Endodermal cell (in vitro differentiated cells): ENCODE measurements around the gene PCSK2. TPM values are rescaled to one million over a fixed set of nuclear protein-coding genes. Genes with fewer than 3 reads are reported as not detected.

Source experiments
- DNase-seq: peaks from one replicate; pipeline ENCODE4 v3.0.0-alpha.2; 2017
- H3K27ac ChIP-seq: 2 replicates; pipeline ENCODE4 v1.5.1; 2013; ENCODE audit warnings: mild to moderate bottlenecking, low read depth, low read length, moderate library complexity
- H3K27me3 ChIP-seq: 2 replicates; pipeline ENCODE4 v1.6.1; 2013; ENCODE audit warnings: mild to moderate bottlenecking, low read length, moderate library complexity; ENCODE audit not compliant: insufficient read depth, control insufficient read depth, poor library complexity, severe bottlenecking
- H3K36me3 ChIP-seq: 2 replicates; pipeline ENCODE4 v1.7.0; 2013; ENCODE audit warnings: mild to moderate bottlenecking, low read length, moderate library complexity; ENCODE audit not compliant: control insufficient read depth, insufficient read depth
- H3K4me1 ChIP-seq: one replicate; pipeline ENCODE4 v1.7.0; 2013; ENCODE audit warnings: low read length; ENCODE audit not compliant: control insufficient read depth, insufficient read depth
- H3K4me3 ChIP-seq: 2 replicates; pipeline ENCODE4 v1.5.1; 2013; ENCODE audit warnings: mild to moderate bottlenecking, low read length, moderate library complexity
- H3K9ac ChIP-seq: 2 replicates; pipeline ENCODE4 v1.6.1; 2013; ENCODE audit warnings: mild to moderate bottlenecking, low read length, moderate library complexity; ENCODE audit not compliant: poor library complexity, severe bottlenecking; ENCODE audit errors: extremely low read depth
- H3K9me3 ChIP-seq: 2 replicates; pipeline ENCODE4 v1.6.1; 2013; ENCODE audit warnings: mild to moderate bottlenecking, low read length, moderate library complexity; ENCODE audit not compliant: control insufficient read depth
- H3K27ac Mint-ChIP-seq: 2 replicates; pipeline ENCODE4 v1.8.0; 2020; ENCODE audit warnings: mixed read lengths
- H3K27me3 Mint-ChIP-seq: 2 replicates; pipeline ENCODE4 v1.8.0; 2021; ENCODE audit warnings: mild to moderate bottlenecking, mixed read lengths; ENCODE audit not compliant: insufficient read depth
- H3K36me3 Mint-ChIP-seq: 2 replicates; pipeline ENCODE4 v1.8.0; 2020; ENCODE audit warnings: low read depth, mixed read lengths
- H3K4me1 Mint-ChIP-seq: 2 replicates; pipeline ENCODE4 v1.8.0; 2020; ENCODE audit warnings: mixed read lengths
- H3K4me3 Mint-ChIP-seq: 2 replicates; pipeline ENCODE4 v1.8.0; 2020; ENCODE audit warnings: mild to moderate bottlenecking, moderate library complexity, mixed read lengths
- H3K9me3 Mint-ChIP-seq: 2 replicates; pipeline ENCODE4 v1.8.0; 2020; ENCODE audit warnings: mild to moderate bottlenecking, mixed read lengths
- CTCF ChIP-seq: fragments of 200-600 bp; sonication (generic); conservative IDR thresholded peaks from 2 replicates; pipeline ENCODE4 v1.5.0; 2021; ENCODE audit warnings: antibody characterized with exemption, mild to moderate bottlenecking
- WGBS, 2 experiments: methylation state at CpG; one replicate each; pipeline versions ENCODE4 v1.1.5 to v1.1.7; 2013; ENCODE audit warnings: missing lambda C conversion rate in 2 of 2, mixed read lengths in 1 of 2; ENCODE audit not compliant: insufficient coverage in 1 of 2, insufficient read length in 1 of 2; 5-methylcytosine and 5-hydroxymethylcytosine counted together
- total RNA-seq, 2 donors: library from RNA; stranded (reverse); fragmentation: NEBNext Ultra II Directional in 1 of 2; extraction: Animal tissue kit (Norgen Biotek cat#: 25700) in 1 of 2; gene quantifications; 2 replicates in 1 of 2; 3 replicates in 1 of 2; pipeline ENCODE4 v1.2.1, GENCODE V29; 2021

The PCSK2 gene
- total RNA-seq, 2 donors from 2014 or later = 3.0 to 4.8 TPM

- Histone ChIP-seq H3K4me1 (no peaks in the 10 kb centered on the region), H3K9me3 (no peaks in the 10 kb centered on the region), H3K9ac (no peak overlapping the region), H3K36me3 (no peaks in the 10 kb centered on the region), H3K27me3 (no peaks in the 10 kb centered on the region), H3K27ac (no peak overlapping the region), H3K4me3 (no peak overlapping the region)
- 63 to 87% methylated on average over 6 to 23 of the region's 23 CpGs for WGBS, 2 experiments
- Mint-ChIP-seq H3K9me3 (no peaks in the 10 kb centered on the region), H3K4me3 (no peak overlapping the region), H3K36me3 (peaks cover 2% of the 10 kb centered on the region), H3K27ac (peak overlapping the region; percentile 66), H3K4me1 (peaks cover 29% of the 10 kb centered on the region), H3K27me3 (no peaks in the 10 kb centered on the region)
- peak; percentile 75 for DNase-seq
- TF ChIP-seq CTCF = no peak
Measured at GRCh38 chr20:17504066-17504897, 277.4 kb downstream of the PCSK2 start.

- TF ChIP-seq CTCF = peak; percentile 82
- Mint-ChIP-seq H3K36me3 (peaks cover 2% of the 10 kb centered on the region), H3K27me3 (no peaks in the 10 kb centered on the region), H3K9me3 (no peaks in the 10 kb centered on the region), H3K27ac (peak overlapping the region; percentile 74), H3K4me1 (peaks cover 29% of the 10 kb centered on the region), H3K4me3 (peak overlapping the region; percentile 52)
- H3K9ac ChIP-seq = no peak overlapping the region
- WGBS, 2 experiments = 35 to 56% methylated on average over 10 to 30 of the region's 30 CpGs
- H3K4me3 ChIP-seq = peak overlapping the region; percentile 38
- H3K36me3 ChIP-seq = no peaks in the 10 kb centered on the region
- no peak overlapping the region for H3K27ac ChIP-seq
- no peaks in the 10 kb centered on the region for H3K4me1 ChIP-seq
- H3K27me3 ChIP-seq = no peaks in the 10 kb centered on the region
- H3K9me3 ChIP-seq = no peaks in the 10 kb centered on the region
- DNase-seq = peak; percentile 88
Measured at GRCh38 chr20:17504898-17505635, 278.2 kb downstream of the PCSK2 start.

GRCh38 chr20:17505636-17506517 lies 279.0 kb downstream of the PCSK2 start:
- H3K27me3 Mint-ChIP-seq = no peaks in the 10 kb centered on the region
- Histone ChIP-seq H3K27me3 (no peaks in the 10 kb centered on the region), H3K27ac (no peak overlapping the region), H3K9ac (no peak overlapping the region), H3K4me1 (no peaks in the 10 kb centered on the region), H3K36me3 (no peaks in the 10 kb centered on the region), H3K9me3 (no peaks in the 10 kb centered on the region), H3K4me3 (no peak overlapping the region)
- no peaks in the 10 kb centered on the region for H3K9me3 Mint-ChIP-seq
- TF ChIP-seq CTCF = no peak
- H3K4me1 Mint-ChIP-seq = peaks cover 29% of the 10 kb centered on the region
- H3K36me3 Mint-ChIP-seq = peaks cover 2% of the 10 kb centered on the region
- DNase-seq = no peak
- no peak overlapping the region for H3K27ac Mint-ChIP-seq
- WGBS, 2 experiments = 95 to 97% methylated on average over 15 to 19 of the region's 19 CpGs
- H3K4me3 Mint-ChIP-seq = peak overlapping the region; percentile 52
